GM21423 (cell line): ENCODE measurements around the gene ATP5ME.
"Not testable (repeated sequence)": the region's sequence is repeated elsewhere in the genome, so short reads cannot be mapped to it uniquely, and the experiment has no call there.

ENCODE experiments used
- ATAC-seq: cut with Tn5 transposase; IDR thresholded peaks from one replicate; pipeline ENCODE4 v1.9.1; 2021; ENCODE audit warnings: mild to moderate bottlenecking, moderate library complexity; ENCODE audit not compliant: unreplicated experiment

ATP5ME gene, protein sequence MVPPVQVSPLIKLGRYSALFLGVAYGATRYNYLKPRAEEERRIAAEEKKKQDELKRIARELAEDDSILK

DNA sequence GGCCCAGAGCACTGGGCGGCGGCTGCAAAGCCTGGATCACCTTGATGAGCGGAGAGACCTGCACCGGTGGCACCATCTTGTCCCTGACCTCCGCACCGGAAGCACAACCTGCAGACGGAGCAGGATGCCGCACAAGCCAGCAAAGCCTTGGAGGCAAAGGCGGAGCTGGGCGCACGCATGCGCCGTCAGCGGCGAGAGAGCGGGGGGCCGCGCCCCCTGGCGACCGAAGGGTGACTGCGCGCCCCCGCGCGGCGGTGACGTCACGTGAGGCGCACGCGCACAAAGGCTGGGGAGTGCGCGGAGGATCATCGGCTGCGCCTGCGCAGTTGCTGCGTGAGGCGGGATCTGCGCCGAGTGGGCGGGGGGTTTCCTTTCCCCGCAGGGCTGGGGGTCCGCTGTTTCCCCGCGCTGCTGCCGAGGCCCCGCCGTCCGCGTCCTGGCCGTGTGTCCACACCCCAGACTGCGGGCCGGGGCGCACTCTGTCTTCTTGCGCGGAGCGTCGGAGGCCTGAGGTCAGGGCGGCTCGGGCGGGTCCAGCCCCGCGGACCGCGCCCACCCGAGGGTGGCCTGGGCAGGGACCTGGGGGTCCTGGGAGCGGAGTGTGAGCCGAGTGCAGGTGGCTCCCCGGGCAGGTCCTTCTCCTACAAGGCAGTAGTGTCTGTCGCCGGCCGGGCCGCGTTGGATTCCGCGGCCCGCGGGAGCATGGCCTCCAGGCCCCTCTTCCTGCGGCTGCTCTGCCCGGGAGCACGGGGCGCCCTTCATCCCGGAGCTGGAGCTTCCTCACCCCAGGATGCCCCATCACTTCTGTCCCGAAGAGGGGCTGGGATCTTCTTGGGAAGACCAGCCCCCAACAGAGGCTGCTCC is at the start of gene ATP5ME, which contains the start of gene MYL5:
Gene ATP5ME (minus strand): TSS at position 105 of the 864 bp plus-strand sequence. CDS start 29 bp downstream, at position 76.
Gene MYL5 (plus strand): TSS at position 371 of the 864 bp plus-strand sequence. CDS start 3,485 bp downstream, outside the sequence.
- ATAC-seq: peak; percentile 82

GRCh38 chr4:722851-723360 is 48.8 kb upstream of the ATP5ME start:
- no peak for ATAC-seq

DNA sequence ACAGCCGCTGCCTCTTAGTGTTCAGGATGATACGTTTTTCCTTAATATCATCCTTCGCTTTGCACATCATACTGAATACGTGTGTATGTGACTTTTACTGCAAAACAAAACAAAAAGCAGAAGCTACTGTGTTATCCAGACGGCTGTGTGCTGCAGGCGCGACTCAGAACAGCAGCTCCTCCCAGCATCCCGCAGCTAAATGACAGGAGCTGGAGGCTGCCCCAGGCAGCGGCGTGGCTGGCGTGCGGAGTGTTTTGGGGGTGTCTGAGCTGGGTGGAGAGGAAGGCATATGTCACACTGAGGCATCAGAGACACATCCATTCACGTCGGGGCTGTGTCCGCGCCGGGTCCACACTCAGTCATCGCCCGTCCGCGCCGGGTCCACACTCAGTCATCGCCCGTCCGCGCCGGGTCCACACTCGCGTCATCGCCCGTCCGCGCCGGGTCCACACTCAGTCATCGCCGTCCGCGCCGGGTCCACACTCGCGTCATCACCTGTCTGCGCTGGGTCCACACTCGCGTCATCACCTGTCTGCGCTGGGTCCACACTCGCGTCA is 48.2 kb upstream of the ATP5ME start:
- no peak for ATAC-seq

- ATAC-seq: no peak
Measured at GRCh38 chr4:721261-722168, 47.4 kb upstream of the ATP5ME start.

DNA sequence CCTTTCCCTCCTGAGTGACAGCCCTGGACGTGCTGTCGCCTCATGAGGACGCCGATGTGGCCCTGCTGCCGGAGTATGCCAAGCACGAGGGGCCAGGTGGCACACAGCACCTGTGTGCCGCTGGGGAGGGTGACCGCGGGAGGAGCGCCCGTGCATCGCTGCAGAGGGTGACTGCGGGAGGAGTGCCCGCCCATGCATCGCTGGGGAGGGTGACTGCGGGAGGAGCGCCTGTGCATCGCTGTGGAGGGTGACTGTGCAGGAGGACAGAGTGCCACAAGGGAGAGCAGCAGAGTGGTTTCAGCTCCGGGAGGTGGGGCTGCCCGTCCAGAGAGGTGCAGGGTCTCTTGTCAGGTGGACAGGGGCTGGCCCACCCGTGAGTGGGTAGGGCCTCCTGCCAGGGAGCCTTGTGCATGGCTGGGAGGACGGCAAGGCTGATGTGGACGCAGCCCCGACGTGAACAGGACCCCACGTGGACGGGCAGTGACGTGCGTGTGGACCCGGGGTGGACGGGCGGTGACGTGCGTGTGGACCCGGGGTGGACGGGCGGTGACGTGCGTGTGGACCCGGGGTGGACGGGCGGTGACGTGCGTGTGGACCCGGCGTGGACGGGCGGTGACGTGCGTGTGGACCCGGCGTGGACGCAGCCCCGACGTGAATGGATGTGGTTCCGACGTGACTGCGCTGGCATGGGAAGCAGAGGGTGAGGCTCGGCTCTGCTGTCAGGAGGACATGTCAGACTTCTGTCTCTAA is 46.2 kb upstream of the ATP5ME start:
- no peak for ATAC-seq

DNA sequence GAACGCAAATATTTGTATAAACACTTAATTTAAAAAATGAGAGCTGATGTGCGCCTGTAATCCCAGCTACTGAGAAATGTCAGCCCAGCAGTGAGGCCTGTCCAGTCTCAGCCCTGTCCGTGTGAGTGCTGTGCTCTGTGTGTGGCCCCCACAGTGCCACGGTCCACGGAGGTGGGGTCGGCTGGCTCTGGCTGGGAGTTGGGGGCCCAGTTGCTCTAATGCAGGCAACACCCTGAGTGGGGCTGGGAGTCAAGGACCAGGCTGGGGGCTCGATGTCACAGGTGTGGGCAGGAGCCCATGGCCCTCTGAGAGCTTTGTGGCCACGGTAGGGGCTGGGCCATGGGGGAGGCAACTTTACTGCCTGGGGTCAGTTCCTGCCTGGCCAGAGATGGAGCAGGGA is 44.4 kb upstream of the ATP5ME start:
- no peak for ATAC-seq

DNA sequence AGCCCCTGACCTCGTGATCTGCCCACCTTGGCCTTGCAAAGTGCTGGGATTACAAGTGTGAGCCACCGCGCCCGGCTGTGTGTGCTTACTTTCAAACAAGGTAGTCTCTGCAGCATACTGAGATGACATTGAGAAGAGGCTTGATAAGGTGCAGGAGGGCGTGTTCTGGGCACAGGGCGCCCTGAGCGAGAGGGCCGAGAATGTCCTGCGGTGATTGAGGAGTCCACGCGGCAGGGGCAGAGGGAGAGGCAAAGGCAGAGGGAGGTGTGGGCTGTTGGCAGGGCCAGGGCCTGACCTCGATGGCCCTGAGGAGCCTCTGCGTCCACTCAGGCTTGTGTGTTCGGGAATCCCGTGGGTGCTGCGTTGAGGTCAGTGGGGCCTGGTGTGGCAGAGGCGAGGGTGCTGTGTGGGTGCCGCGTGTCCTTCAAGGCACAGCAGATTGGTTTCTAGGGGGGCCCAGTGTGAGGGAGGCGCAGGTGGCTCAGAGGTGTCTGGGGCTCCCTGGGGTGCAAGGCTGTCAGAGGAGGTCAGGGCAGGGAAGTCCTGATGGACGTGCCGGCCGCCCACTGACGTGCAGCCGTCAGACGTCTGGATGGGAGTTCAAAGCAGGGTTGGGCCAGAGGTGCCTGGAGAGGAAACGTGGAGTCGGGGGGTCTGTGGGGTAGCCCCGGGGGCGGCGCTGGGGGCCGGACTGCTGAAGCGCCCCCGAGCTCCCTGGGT is 43.7 kb upstream of the ATP5ME start:
- no peak for ATAC-seq

- ATAC-seq: no peak
Measured at GRCh38 chr4:714087-714486, 40.0 kb upstream of the ATP5ME start.

GRCh38 chr4:712916-713632 is 39.0 kb upstream of the ATP5ME start:
- no peak for ATAC-seq

- ATAC-seq: no peak
Measured at GRCh38 chr4:712093-712492, 38.0 kb upstream of the ATP5ME start.

DNA sequence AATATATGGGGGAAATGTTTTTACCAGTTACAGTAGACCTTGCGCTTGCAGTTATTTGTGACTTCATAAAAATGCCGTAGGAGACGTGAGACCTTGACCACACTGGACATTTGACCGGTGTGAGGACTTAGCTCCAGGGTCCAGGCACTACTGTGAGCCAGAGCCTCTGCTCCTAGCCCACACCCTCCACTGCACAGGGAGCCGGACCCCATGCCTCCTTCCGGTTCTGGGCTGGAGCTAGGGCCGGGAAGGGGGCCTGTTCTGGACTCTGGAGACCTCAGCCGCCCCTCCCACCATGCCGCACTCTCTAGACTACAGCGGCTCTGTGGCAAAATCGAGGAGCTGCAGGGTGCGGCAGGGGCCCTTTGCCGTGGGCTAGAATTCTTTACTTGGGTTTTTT is 36.8 kb upstream of the ATP5ME start:
- ATAC-seq: no peak

GRCh38 chr4:710116-710515 is 36.0 kb upstream of the ATP5ME start:
- ATAC-seq: no peak

DNA sequence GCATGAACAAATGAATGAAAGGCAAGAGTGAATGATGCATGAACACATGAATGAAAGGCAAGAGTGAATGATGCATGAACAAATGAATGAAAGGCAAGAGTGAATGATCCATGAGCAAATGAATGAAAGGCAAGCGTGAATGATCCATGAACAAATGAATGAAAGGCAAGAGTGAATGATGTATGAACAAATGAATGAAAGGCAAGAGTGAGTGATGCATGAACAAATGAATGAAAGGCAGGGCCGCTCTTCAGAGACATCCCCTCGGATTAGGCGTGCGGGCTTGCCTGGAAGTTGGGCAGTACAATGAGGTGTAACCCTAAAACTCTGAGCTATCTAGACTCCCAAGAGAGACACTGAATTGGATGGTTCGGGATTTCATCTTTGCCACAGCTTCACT is 35.3 kb upstream of the ATP5ME start:
- ATAC-seq: no peak

GRCh38 chr4:708631-708933 is 34.5 kb upstream of the ATP5ME start:
- ATAC-seq: no peak

- no peak for ATAC-seq
Measured at GRCh38 chr4:707929-708630, 34.0 kb upstream of the ATP5ME start.

DNA sequence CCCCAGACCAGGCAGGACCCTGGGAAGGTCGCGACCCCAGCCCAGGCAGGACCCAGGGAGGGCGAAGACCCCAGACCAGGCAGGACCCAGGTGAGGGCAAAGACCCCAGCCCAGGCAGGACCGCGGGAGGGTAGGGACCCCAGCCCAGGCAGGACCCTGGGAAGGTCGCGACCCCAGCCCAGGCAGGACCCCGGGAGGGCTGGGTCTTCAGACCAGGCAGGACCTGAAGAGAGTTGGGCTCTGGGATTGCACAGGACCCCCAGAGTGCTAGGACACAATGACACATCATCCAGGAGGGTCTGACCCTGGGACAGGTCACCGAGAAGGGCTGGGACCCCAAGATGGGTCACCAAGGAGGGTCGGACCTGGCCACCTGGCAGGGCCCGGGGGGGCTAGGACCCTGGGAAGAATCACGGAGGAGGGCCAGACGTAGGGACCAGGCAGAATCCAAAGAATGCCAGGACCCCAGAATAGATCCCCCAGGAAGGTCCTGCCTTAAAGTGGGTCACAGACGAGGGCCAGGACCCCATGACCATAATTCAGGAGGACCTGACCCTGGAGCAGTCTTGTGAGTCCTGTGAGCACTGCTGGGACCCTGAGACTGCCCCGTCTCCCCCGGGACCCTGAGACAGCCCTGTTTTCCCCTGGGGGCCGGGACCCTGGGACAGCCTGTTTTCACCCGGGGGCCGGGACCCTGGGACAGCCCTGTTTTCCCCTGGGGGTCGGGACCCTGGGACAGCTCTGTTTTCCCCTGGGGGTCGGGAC is 32.9 kb upstream of the ATP5ME start:
- no peak for ATAC-seq

DNA sequence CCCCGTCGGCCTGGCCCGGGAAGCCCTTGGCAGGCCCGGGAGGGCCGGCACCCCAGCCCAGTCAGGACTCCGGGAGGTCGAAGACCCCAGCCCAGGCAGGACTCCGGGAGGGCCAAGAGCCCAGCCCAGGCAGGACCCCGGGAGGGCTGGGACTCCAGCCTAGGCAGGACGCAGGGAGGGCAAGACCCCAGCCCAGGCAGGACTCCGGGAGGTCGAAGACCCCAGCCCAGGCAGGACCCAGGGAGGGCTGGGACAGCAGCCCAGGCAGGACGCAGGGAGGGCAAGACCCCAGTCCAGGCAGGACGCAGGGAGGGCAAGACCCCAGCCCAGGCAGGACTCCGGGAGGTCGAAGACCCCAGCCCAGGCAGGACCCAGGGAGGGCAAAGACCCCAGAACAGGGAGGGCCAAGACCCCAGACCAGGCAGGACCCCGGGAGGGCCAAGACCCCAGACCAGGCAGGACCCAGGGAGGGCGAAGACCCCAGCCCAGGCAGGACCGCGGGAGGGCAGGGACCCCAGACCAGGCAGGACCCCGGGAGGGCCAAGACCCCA is 32.1 kb upstream of the ATP5ME start:
- ATAC-seq: not testable (repeated sequence)
